Measurements from ENCODE around the gene TTC24.
A peak's percentile ranks its signal among the peaks of the same experiment; 100 is the strongest.

TTC24 gene

DNA sequence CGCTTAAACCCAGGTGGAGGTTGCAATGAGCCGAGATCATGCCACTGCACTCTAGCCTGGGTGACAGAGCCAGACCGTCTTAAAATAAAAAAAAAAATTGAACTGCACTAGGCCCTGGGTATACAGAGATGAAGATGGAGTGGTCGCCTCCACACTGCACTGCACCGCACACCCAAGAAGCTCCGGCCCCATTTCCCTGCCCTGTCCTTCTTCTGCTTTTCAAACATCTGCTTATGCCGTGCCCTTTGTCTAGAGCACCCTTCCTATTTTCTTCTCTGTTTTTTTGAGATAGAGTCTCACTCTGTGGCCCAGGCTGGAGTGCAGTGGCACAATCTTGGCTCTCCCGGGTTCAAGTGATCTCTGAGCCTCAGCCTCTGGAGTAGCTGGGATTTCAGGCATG is 24.6 kb upstream of the TTC24 start:
- DNase-seq (ENCODE audit: low read depth in 2 of 2), result no peak

- no peak for DNase-seq (ENCODE audit: low read depth in 2 of 2)
Observed at GRCh38 chr1:156555715-156556114, 23.8 kb upstream of the TTC24 start.

GRCh38 chr1:156556354-156556753 is 23.2 kb upstream of the TTC24 start:
- DNase-seq (ENCODE audit: low read depth in 2 of 2), result no peak

DNA sequence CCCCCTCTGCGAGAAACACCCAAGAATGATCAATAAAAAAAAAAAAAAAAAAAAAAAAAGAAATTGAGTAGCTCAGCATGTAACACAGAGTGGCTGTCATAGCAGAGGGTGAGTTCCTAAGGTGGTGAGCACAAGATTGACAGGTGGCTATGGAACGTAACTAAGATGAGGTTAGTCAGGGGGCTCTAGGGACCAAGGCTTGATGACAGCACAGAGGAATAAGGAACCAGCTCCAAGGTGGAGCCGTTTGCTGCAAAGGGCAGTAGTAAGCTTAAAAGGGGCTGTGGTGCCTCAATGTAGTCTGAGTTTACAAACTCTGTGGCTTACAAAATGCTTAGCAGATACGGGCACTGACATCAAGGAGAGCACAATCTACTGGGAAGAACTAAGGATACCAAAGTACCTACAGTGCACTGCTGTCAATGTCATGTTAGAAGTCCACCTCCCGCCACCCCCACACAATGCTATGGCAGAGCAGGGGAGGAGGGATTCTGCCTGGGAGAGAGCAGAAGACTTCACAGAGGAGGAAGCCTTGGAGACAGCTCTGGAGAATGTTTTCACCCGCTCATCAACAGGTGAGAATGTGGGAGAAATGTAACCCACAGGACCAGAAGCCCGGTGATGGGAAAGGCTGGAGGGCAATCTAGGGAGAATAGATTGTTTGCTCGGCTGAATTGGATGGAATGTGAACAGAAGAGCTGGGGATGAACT is 20.3 kb upstream of the TTC24 start:
- DNase-seq (ENCODE audit: low read depth in 2 of 2), result no peak

DNA sequence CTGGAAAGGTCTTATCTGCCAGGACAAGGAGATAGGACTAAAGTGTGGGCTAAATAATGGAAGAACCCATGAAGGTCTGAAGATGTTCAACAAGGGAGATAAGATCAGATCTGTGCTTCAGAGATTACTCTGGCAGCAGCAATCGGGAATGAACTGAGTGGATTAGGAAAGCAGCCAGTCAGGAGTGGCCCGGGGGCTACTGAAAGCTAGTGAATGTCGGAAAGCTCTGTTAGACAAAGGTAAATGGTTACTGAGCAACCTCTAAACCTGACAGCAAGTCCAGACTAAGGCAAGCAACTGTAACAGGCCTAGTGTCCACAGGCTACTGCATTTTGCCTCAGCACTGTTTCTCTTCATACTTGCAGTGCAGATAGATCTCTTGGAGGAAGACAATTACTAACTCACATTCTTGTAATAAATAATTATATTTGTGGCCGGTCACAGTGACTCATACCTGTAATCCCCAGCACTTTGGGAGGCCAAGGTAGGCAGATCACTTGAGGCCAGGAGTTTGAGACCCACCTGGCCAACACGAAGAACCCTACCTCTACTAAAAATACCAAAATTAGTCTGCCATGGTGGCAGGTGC is 19.6 kb upstream of the TTC24 start:
- DNase-seq (ENCODE audit: low read depth in 2 of 2), result no peak

GRCh38 chr1:156560585-156561163 is 18.8 kb upstream of the TTC24 start:
- no peak for DNase-seq (ENCODE audit: low read depth in 2 of 2)

- DNase-seq (ENCODE audit: low read depth in 2 of 2), result no peak
Observed at GRCh38 chr1:156565519-156565918, 14.0 kb upstream of the TTC24 start.

GRCh38 chr1:156566436-156566835 is 13.1 kb upstream of the TTC24 start:
- DNase-seq (ENCODE audit: low read depth in 2 of 2), result no peak

- DNase-seq (ENCODE audit: low read depth in 2 of 2), result no peak
Observed at GRCh38 chr1:156571261-156571852, 8.2 kb upstream of the TTC24 start.

DNA sequence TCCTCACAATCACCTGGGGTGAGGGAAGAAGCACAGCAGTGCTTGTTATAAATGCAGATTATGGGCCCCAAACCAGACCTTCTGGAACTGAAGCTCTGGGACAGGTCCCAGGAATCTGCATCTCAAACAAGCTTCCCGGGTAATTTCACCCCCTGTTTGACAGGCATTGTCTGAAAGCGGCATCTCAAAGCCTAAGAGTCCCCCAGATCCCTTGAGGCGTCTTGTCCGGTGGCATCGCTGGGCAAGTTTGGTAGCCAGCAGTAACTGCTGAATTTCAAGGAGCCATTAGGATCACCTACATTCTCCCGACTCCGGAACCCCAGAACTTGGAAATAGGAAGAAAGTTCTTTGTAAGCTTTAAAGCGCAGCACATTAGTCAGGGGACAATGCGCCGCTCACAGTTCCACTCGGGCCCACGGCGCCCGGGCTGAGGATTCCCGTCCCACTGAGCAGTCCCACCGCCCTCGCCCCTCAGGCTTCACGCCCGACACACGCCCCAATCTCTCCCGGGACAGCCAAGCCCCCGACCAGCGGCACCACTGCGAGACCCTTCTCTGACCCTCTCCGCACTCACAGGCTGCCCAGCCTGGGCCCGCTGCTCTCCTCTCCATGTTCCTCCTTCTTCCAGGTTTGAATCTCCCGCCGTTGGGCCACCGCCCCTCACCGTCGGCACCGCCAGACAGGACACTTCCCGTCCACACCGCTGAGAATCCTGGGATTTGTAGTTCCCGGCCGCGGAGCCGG is 7.4 kb upstream of the TTC24 start, which contains the start of gene IQGAP3:
TSS of gene IQGAP3 (minus strand) at position 647 of the 744 bp plus-strand sequence. CDS start at position 611, 36 bp downstream.
- peak; percentile 30 to 38 for DNase-seq (ENCODE audit: low read depth in 2 of 2)

- no peak for DNase-seq (ENCODE audit: low read depth in 2 of 2)
Observed at GRCh38 chr1:156572663-156573018, 6.9 kb upstream of the TTC24 start.

- no peak for DNase-seq (ENCODE audit: low read depth in 2 of 2)
Observed at GRCh38 chr1:156574039-156574633, 5.4 kb upstream of the TTC24 start.

GRCh38 chr1:156577550-156577949 is 2.0 kb upstream of the TTC24 start:
- no peak for DNase-seq (ENCODE audit: low read depth in 2 of 2)

- no peak for DNase-seq (ENCODE audit: low read depth in 2 of 2)
Observed at GRCh38 chr1:156578055-156578454, 1.5 kb upstream of the TTC24 start.

GRCh38 chr1:156581661-156582387 is 2.3 kb downstream of the TTC24 start:
- DNase-seq (ENCODE audit: low read depth in 2 of 2), result no peak

- no peak for DNase-seq (ENCODE audit: low read depth in 2 of 2)
Observed at GRCh38 chr1:156582388-156583017, 3.0 kb downstream of the TTC24 start.

- DNase-seq (ENCODE audit: low read depth in 2 of 2), result peak; percentile 28 to 59
Observed at GRCh38 chr1:156583821-156584622, 4.5 kb downstream of the TTC24 start.

DNA sequence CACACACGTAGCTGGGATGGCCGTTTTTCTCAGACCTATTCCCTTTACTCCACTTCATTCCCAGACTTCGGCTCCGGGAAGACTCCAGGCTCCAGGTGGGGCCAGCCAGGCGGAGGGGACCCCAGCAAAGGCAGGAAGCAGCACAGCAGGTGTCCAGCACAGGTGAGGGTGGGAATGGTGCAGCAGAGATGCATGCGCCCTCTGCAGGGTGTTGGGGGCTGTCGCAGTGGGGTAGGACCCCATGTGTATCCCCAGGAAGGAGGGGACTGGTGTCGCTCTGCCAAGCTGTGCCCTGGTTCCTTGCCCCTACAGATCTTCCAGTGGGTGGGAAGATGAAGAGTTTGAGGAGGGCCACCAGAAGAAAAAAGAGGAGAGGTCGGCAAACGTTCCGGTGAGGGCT is 5.3 kb downstream of the TTC24 start:
- DNase-seq (ENCODE audit: low read depth in 2 of 2), result no peak

DNA sequence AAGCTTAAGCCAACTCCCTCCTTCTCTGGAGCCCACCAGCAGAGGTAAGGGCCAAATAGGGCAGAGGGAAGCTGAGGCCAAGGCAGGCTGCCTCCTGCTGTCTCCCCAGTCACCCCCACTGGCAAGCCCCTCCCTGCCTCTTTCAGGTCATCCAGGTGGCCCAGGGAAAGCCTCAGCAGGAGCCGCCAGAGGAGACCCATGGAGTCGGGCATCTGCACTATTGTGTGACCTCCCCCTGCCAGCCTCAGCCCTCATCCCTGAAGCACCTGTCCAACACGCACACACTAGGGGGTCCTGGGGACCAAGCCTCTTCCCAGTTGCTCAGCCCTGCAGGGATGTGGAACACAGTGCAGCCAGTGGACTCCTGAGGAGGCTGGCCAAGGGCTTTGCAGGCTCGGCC is 6.8 kb downstream of the TTC24 start:
- no peak for DNase-seq (ENCODE audit: low read depth in 2 of 2)
